Measurements from ENCODE around the gene SPIRE1.

GRCh38 chr18:12615748-12616147 lies 42.2 kb downstream of the SPIRE1 start:
- TF ChIP-seq CTCF (conservative IDR thresholded peaks at IDR 0.05; ENCODE audit: low read length) (no peak), EZH2phosphoT487 (IDR thresholded peaks at IDR 0.05; ENCODE audit: borderline replicate concordance, low read depth, low read length) (no peak)
